Calu3 (cell line): ENCODE data around the gene CPED1. TPM values are rescaled to one million over a fixed set of nuclear protein-coding genes. Genes with fewer than 3 reads are reported as not detected.

Experiments
- BruUV-seq: library from RNA; stranded (reverse); fragments of 400-500 nt; replicated peaks from 2 replicates; lab custom pipeline; 2021; lab: Mats Ljungman, UMichigan
- CTCF ChIA-PET: fragments of 300-600 bp; sonication (Branson Sonifier 250); formaldehyde crosslinking; loops from one replicate; lab custom pipeline; 2022; ENCODE audit warnings: antibody characterized with exemption; lab: Charles Lee
- DNase-seq: peaks from one replicate; pipeline ENCODE4 v3.0.0; 2022
- H3K27ac Mint-ChIP-seq: one replicate; pipeline ENCODE4 v1.8.0; 2022; ENCODE audit warnings: mixed read lengths; ENCODE audit not compliant: unreplicated experiment
- H3K27me3 Mint-ChIP-seq: one replicate; pipeline ENCODE4 v1.8.0; 2022; ENCODE audit warnings: mixed read lengths; ENCODE audit not compliant: unreplicated experiment
- H3K36me3 Mint-ChIP-seq: one replicate; pipeline ENCODE4 v1.8.0; 2022; ENCODE audit warnings: mild to moderate bottlenecking, moderate library complexity, mixed read lengths; ENCODE audit not compliant: insufficient read depth, unreplicated experiment
- H3K4me1 Mint-ChIP-seq: one replicate; pipeline ENCODE4 v1.8.0; 2022; ENCODE audit warnings: mild to moderate bottlenecking, low read depth, mixed read lengths; ENCODE audit not compliant: unreplicated experiment
- H3K4me3 Mint-ChIP-seq: one replicate; pipeline ENCODE4 v1.8.0; 2022; ENCODE audit warnings: mild to moderate bottlenecking, low read depth, moderate library complexity, mixed read lengths; ENCODE audit not compliant: unreplicated experiment
- H3K9me3 Mint-ChIP-seq: one replicate; pipeline ENCODE4 v1.8.0; 2022; ENCODE audit warnings: low read depth, mixed read lengths; ENCODE audit not compliant: unreplicated experiment
- intact Hi-C: fragments of 100-400 bp; cut with micrococcal nuclease; formaldehyde crosslinking; loops from one replicate; pipeline ENCODE4 v1.10.0; 2022; ENCODE audit not compliant: unreplicated experiment
- total RNA-seq: library from RNA; stranded (reverse); gene quantifications from 2 replicates; pipeline ENCODE4 v1.2.3, GENCODE V29; 2022
- TF ChIP-seq, protein P1 (sequence below): fragments of 200-600 bp; IDR thresholded peaks from one replicate; pipeline ENCODE4 v1.8.0; 2022; ENCODE audit warnings: antibody characterized with exemption; ENCODE audit not compliant: unreplicated experiment

CPED1 gene
- total RNA-seq, 1 experiment from 2014 or later = 0.24 TPM

DNA sequence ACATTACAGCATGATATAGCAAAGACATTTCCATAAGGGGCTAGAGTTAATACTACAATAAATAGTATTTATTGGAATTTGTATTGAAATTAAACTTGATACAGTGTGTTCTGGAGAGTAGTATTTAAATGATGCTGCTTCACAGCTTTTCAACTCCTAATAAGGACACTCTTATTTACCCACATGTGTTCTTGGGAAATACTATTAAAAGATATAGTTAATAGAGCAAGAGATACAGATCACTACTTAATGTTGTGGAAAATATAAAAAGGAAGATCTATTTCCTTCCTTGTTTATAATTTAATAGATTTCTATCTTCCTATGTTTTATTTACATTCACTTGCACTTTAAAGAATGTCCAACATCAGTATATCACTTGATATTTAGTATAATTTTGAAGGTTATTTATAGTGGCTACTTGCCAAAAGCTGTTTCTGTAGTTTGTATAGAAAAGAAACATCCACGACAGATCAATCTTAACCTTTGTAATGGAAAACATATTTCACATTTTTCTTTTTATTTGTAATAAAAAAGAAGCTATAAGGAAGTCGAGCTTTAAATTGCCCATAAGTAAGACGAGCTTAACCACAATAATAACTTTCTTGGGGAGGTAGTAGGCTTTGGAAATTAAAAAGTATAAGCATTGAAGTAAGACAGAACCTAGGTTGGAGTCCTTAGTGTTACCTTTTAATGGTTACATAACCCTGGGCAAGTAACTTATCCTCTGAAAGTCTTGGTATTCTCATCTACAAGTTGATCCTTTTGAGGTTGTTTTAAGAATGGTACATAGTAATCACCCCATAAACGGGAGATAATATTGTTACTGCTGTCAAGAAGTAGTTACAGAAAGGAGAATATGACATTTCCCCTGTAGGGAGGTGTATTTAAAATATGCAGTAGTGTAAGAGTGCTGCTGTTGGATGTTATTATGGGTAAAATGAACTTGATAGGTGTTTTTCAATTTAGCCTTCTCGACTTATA, 32.8 kb downstream of the CPED1 start:
- DNase-seq = no peak
- no TSS peak for BruUV-seq
- Mint-ChIP-seq H3K27ac (peak overlapping the region; percentile 60), H3K9me3 (no peaks in the 10 kb centered on the region), H3K36me3 (no peaks in the 10 kb centered on the region), H3K4me1 (peaks cover 32% of the 10 kb centered on the region), H3K4me3 (no peak overlapping the region), H3K27me3 (no peaks in the 10 kb centered on the region)
- TF ChIP-seq, protein P1, sequence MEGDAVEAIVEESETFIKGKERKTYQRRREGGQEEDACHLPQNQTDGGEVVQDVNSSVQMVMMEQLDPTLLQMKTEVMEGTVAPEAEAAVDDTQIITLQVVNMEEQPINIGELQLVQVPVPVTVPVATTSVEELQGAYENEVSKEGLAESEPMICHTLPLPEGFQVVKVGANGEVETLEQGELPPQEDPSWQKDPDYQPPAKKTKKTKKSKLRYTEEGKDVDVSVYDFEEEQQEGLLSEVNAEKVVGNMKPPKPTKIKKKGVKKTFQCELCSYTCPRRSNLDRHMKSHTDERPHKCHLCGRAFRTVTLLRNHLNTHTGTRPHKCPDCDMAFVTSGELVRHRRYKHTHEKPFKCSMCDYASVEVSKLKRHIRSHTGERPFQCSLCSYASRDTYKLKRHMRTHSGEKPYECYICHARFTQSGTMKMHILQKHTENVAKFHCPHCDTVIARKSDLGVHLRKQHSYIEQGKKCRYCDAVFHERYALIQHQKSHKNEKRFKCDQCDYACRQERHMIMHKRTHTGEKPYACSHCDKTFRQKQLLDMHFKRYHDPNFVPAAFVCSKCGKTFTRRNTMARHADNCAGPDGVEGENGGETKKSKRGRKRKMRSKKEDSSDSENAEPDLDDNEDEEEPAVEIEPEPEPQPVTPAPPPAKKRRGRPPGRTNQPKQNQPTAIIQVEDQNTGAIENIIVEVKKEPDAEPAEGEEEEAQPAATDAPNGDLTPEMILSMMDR = no peak
- CTCF ChIA-PET = interaction anchor here (1.1 to 1.5 kb wide), 2 partner anchors 25 to 33 kb away, joined by 3 to 4 read pairs; partner anchors contain the start of gene CPED1
- intact Hi-C loops = loop anchor here (5.0 kb wide), 1 partner anchor 56 kb away; no protein-coding TSS in a partner anchor

DNA sequence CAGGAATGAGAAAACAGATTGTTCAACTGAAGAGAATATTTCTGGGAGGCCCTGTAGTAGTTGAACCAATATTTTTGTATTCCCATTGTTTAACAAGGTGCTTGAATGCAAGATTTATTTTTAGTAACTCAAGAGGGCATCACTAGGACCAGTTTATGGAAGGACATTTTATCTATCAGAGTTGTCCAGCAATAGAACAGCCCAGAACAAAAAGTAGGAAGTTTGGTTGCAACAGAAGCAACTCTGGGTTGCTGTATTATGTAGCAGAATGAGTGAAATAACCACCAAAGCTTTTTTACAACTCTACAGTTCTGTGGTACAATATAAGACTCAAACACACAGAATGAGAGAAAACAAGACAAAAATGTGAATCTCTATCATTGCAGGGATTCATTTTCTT, 34.7 kb downstream of the CPED1 start:
- no peak overlapping the region for H3K27ac Mint-ChIP-seq

DNA sequence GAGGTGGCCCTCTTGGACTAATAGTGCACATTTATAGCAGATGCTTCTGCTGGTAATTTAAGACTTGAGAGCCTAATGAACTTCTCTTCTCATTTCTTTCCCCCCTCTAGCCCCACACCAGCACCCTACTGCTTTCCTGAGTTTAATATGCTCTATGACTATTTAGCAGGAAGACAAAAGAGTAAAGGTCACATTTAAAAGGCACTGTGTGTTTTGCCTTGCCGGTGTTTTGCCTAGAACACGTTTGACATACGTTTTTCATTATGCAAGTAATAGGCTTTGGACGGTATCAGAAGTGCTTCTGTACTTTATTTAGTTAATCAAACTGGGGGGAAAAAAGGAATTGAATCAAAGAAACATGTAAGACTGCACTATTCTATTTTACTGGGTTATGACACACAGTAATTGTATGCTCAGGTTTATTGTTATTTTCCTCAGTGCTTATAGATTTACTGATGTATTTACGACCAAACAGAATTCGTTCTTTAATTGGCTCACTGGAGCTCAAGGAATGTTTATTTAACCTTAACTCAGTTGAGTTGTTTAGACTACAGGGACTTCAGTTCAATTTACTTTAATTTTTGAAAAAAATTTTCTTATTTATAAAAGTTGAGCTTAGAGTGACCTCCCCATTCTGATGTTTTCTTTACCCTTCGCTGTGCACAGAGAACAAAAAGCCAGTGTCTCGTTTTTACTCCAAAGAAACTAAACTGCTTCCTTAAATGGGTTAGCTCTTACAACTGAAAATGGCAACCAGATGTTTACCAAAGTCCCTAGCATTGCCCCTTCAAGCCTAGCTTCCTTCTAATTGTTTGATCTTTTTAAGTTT, 35.4 kb downstream of the CPED1 start:
- Mint-ChIP-seq H3K9me3 (no peaks in the 10 kb centered on the region), H3K4me1 (peaks cover 32% of the 10 kb centered on the region), H3K27ac (no peak overlapping the region), H3K36me3 (no peaks in the 10 kb centered on the region), H3K4me3 (no peak overlapping the region), H3K27me3 (no peaks in the 10 kb centered on the region)
- no TSS peak for BruUV-seq
- intact Hi-C loops = loop anchor here (5.0 kb wide), 1 partner anchor 53 kb away; no protein-coding TSS in a partner anchor
- DNase-seq = no peak
- CTCF ChIA-PET = no interaction called here
- TF ChIP-seq, protein P1 = no peak

More for the DNA sequence above, 34.7 kb downstream of the CPED1 start:
- DNase-seq = no peak
- H3K4me1 Mint-ChIP-seq = peaks cover 32% of the 10 kb centered on the region
- no peaks in the 10 kb centered on the region for H3K27me3 Mint-ChIP-seq
- H3K9me3 Mint-ChIP-seq = no peaks in the 10 kb centered on the region
- no peak overlapping the region for H3K4me3 Mint-ChIP-seq
- intact Hi-C loops = loop anchor here (5.0 kb wide), 1 partner anchor 54 kb away; no protein-coding TSS in a partner anchor
- H3K36me3 Mint-ChIP-seq = no peaks in the 10 kb centered on the region
- TF ChIP-seq, protein P1 = no peak
- BruUV-seq = no TSS peak
- CTCF ChIA-PET = no interaction called here

DNA sequence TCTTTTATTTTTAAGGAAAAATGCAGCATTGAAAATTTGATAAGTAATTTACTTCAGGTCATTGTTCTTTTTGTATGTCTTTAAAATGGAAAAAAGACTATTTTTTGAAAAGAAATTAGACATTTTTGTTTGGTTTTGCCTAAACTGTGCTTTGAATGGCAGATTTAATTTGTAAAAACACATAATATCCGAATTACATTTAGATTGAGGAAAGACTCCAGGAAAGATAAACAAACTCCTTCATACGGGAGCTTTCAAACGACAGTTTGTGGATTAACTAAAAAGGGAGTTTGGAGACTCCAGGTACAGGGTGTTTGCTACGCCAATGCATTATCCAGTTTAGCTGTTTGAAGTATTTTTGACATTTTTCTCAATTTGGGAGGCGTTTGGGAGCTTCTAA, 36.1 kb downstream of the CPED1 start:
- no peaks in the 10 kb centered on the region for H3K36me3 Mint-ChIP-seq
- H3K4me3 Mint-ChIP-seq = no peak overlapping the region
- no peak overlapping the region for H3K27ac Mint-ChIP-seq
- TF ChIP-seq, protein P1 = no peak
- no peaks in the 10 kb centered on the region for H3K27me3 Mint-ChIP-seq
- CTCF ChIA-PET = no interaction called here
- no peaks in the 10 kb centered on the region for H3K9me3 Mint-ChIP-seq
- no TSS peak for BruUV-seq
- peaks cover 32% of the 10 kb centered on the region for H3K4me1 Mint-ChIP-seq
- intact Hi-C loops = loop anchor here (5.0 kb wide), 1 partner anchor 53 kb away; no protein-coding TSS in a partner anchor
- no peak for DNase-seq
